Activated CD8-positive, alpha-beta memory T cell treated with anti-CD3 and anti-CD28 coated beads, Interleukin-2, amount 50 U/mL, for 4 hours (primary cell): ENCODE measurements around the gene MAPK8.

ENCODE experiments used
- DNase-seq: peaks from one replicate; pipeline ENCODE4 v3.0.0-alpha.2; 2020

The MAPK8 gene

DNA sequence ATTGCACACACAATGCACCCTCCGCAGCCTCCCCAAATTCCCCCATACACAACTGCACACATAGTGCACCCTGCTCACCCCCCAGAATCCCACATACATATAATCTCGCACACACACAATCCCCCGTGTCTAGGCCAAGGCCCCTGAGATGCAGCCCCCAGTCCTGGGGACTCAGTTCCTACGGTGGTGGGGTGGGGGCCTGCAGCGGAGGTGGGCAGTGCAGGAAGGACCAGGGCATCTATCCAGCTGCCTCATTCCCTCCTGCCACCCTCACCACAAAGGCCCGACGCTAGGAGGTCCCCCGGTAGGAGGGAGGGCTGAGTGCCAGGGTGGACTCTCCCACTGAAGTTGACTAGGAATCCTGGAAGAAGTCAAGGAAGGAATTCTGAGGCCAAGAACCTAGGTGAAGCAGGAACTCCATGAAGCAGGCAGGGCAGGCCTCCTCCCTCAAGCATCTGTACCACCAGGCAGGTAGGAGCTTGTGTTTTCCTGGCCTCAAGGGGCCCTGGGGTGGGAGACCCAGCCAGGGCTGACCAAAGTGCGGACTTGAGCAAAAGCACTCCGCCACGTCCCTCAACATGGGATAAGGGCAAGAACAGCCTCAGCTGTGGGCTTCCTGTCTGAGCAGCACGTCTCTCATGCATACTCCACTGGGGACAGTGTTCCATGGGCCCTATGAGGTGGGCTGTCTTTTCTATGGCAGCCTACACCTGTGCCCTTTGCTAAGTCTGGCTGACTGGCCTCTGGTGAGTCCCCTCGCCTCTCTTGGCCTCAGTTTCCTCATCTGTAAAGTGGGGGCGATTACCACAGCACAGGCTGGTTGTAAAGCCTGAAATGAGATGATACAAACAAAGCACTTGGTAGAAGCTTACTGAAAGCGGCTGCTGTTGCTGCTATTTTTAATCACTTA, 145.7 kb downstream of the MAPK8 start:
- DNase-seq: no peak

DNA sequence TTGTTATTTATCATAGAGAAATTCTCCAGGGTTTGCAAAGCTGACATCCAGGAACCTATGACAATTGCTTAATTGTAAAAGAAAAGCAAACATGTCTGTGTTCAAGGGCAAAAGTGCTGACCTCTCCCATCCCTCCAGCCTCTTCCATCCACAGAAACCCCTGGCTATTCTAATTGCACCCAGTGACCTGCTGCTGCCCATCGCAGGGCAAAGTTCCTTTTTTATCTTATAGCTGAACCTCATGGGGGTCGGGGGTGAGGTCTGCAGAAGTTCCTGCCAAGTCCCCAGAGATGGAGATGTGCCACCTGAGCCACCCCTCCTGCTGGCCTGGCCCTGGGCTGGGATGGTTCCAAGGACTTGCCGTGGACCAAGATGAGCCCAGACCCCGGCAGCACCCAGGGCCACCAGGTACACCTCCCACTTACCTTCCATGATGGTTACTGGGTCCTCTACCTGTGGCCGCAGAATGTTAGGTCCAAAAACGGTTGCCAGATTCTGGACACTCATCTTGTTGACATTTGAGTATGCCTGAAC, 146.5 kb downstream of the MAPK8 start:
- no peak for DNase-seq

DNA sequence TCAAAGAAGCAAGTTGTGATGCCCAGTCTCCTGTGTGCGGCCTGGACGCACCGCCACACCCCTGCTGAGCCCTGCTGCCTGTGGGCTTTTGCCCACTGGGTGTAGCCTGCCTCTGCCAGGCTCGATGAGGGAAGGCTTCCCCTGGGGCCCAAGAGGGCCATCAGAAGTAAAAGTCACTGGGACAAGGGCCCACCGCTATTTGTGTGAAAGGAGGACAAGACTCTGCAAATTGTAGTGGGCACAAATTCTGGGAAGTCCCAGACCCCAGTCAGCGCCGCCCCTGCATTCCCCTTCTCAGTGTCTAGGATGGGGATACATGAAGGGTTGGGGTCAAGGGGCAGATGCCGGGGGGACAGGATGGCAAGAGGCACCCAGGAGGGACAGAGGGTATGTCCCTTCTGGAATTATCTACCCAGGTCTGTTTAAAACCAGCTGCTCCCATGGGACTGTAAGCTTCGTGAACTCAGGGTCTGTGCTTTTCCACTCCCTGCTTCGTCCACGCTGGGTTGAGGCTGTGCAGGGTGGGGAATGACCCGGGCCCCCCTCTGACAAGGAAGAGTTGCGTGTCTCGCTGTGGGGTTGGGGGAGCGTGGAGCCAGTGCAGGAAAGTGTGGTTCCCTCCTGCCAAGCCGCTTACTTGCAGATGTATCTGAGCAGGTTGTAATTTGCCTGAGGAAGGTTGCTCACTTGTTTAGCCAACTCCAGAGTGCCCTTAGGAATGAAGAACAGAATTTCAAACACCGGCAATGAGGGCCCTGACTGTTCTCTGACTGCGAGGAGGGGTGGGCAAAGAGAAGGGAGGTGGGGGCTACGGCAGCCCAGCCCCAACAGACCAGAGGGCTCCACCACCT, 147.2 kb downstream of the MAPK8 start:
- no peak for DNase-seq

DNA sequence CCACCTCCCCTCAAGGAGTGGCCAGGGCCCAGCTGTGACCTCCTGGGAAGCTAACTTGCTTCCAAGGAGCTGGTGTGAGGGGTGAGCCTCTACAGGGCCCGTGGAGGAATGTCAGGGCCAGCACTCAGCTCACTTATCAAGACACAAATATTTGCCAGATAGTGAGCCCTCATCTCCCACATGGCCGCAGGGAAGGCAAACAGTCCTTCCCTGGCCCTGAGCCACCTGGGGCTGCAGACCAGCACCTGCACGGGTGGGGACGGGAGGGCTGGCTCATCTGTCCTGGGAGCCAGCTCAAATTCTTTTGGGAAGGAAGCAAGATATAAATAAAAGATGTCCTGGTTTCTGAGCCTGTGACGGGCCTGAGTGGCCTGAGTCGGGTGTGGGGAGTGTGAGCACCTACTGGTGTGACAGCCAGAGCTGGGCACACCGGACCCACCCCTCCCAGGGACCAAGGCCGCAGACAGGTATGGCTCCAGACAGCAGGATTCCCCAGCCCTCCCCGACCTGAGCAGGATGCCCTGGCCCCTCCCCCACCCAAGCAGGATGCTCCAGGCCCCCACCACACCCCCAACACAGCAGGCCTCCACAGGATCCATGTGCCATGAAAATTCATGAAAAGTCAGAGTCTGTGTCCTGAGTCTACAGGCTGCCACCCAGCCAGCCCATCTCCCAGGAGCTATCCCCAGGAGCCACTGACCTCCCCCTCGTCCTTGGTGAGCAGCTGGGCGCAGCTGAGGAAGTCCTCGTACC, 148.0 kb downstream of the MAPK8 start:
- no peak for DNase-seq

GRCh38 chr10:48455055-48455391, 148.5 kb downstream of the MAPK8 start:
- no peak for DNase-seq

DNA sequence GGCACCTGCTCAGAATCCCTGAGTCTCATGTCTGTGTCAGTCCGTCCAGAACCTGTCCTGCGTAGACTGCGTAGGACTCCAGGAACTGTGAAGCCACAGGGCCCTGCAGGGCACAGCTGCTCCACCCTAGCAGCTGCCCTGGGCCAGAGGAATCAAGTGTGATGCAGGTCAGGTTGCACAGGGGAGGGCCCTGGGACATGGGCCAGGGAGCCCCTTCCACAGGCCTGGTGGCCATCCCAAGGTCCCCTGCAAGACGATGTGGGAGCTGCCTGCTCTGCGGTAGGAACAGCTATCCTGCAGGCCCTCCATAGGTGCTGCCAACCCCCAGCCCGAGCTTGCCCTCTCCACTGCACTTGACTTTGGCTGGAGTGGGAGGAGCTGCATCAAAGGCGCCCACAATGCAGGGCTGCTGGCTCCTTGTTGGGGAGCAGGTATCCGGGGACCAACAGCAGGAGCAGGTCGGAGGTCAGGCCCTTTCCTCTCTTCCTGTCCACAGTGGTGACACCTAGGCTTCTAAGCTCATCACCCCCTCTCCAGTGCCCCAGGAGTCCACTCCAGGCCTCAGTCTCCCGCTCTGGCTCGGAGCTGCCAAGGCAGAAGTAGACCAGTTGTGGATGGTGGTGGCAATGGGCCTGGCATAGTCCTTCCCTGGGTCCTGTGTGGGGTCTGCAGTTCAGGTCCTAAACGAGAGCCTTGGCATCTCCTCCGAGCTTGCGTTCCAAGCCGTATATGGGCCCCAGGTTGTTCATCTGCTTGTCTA, 149.1 kb downstream of the MAPK8 start:
- DNase-seq: no peak

GRCh38 chr10:48456361-48456804, 149.9 kb downstream of the MAPK8 start:
- no peak for DNase-seq

GRCh38 chr10:48456808-48457761, 150.6 kb downstream of the MAPK8 start:
- DNase-seq: no peak

GRCh38 chr10:48457949-48458661, 151.6 kb downstream of the MAPK8 start:
- DNase-seq: no peak

DNA sequence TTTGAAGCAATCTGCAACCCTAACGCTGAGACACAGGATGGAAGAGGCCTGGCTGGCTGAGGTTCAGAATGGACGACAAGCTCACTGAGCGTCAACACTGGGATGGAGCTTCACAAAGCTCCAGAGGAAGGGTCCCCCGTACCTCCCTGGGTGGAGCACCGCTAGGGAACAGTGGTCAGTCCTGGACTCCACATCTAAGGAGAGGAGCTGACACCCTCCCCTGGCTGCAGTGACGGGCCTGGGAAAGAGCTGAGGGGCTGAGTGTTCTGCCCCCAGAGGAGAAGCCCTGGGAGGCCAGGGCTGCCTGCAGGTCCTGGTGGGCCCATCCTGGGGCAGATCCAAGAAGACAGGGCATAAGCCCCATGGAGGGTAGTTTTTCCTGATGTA, 152.2 kb downstream of the MAPK8 start:
- no peak for DNase-seq

- DNase-seq: no peak
Observed at GRCh38 chr10:48459270-48460150, 153.0 kb downstream of the MAPK8 start.

GRCh38 chr10:48460182-48460581, 153.7 kb downstream of the MAPK8 start:
- no peak for DNase-seq

GRCh38 chr10:48461623-48462481, 155.4 kb downstream of the MAPK8 start:
- no peak for DNase-seq

GRCh38 chr10:48462482-48463020, 156.1 kb downstream of the MAPK8 start:
- no peak for DNase-seq

DNA sequence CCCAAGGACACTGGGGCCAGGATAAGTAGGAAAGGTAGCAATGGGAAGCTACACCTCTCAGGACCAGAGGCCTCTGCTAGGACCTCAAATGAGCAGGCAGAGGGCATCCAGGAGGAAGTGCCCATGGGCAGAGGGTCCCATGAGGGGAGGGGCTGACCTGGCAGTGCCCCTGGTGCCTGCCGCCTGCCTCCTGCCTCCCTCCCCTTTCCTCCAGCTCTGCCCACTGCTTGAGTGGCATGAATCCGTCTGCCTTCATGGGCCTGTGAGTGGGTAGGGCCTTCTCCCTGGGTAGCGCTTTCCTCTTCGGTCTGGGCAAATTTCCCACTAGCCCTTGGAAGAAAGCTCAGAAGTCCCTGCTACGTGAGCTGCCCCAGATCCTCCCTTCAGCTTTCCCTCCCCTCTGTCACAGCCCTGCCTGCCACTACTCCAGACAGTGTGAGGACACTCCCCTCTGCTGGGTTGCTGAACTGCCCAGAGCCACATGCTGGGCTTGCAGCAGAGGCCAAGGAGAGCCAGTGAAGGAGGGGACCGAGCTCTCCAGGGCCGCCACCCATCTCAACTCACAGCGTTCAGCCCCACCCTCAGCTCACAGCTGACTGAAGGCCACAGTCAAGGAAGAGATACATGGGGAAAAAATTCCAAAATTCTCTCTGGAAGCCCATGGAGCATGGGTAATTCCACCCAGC, 157.0 kb downstream of the MAPK8 start:
- DNase-seq: no peak

DNA sequence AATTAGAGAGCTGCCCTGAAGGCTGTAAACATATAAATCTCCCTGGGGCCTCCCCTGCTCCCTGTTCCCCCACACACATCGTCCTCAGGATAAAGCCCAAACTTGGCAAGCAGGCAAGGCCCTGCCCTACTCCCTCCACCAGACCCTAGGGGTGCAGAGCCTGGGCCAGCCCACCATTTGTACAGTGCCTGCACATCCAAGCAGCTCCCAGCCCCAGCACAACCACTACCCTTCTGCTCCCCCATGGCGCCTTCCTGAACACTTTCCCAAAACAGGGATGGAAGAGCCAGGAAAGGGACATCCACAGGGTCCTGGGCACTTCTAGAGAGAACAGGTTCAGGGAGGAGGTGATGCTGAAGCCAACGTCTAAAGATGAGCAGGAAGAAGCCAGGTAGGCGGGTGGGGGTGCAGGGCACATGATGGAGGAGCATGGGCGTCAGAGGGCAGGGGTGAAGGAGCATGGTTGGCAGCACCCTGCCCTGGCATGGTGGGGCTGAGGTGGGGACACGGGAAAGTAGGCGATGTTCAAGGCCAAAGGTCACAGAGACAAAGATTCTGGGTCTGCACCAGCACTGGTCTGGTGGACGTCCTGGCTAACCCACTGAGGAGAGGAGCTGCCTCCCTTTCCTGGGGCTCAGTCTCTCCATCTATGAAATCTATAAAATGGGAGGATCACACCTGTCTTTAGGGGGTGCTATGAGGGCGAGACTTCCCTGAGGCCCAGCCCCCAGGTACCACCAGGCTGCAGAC, 157.8 kb downstream of the MAPK8 start:
- no peak for DNase-seq
